Right lobe of liver (tissue), 6 donors: Measurements from ENCODE around the gene IQSEC3. TPM values are rescaled to one million over a fixed set of nuclear protein-coding genes. Genes with fewer than 3 reads are reported as not detected.

ENCODE experiments used
- ATAC-seq, 4 donors: fragments of 200-7000 bp; cut with Tn5 transposase; one replicate each; pipeline ENCODE4 v1.9.1; 2020; ENCODE audit warnings: mild to moderate bottlenecking in 4 of 4, moderate library complexity in 4 of 4
- DNase-seq, 3 donors: peaks; one replicate each; pipeline ENCODE4 v3.0.0-alpha.2; 2020
- H3K27ac ChIP-seq, 3 donors: fragments of 200-600 bp; one replicate each; pipeline ENCODE4 v1.8.0; 2022
- H3K27me3 ChIP-seq, 2 donors: fragments of 200-600 bp; one replicate each; pipeline ENCODE4 v1.8.0; 2022
- H3K36me3 ChIP-seq, 4 donors: fragments of 200-600 bp; sonication (generic) in 1 of 4; one replicate each; pipeline versions ENCODE4 v1.5.1 to v1.8.0; 2017 to 2022; ENCODE audit warnings: control low read depth in 1 of 4
- H3K4me1 ChIP-seq, 4 donors: fragments of 200-600 bp; sonication (generic) in 1 of 4; one replicate each; pipeline versions ENCODE4 v1.5.1 to v1.8.0; 2017 to 2022; ENCODE audit warnings: control low read depth in 1 of 4
- H3K4me3 ChIP-seq, 3 donors: fragments of 200-600 bp; one replicate each; pipeline ENCODE4 v1.8.0; 2022
- H3K9me3 ChIP-seq, 4 donors: fragments of 200-600 bp; sonication (generic) in 1 of 4; one replicate each; pipeline versions ENCODE4 v1.5.1 to v1.8.0; 2017 to 2022; ENCODE audit warnings: control low read depth in 1 of 4
- CTCF ChIP-seq, 4 donors: fragments of 200-600 bp in 3 of 4; fragments of 450-650 bp in 1 of 4; IDR thresholded peaks; one replicate each; pipeline versions ENCODE4 v1.5.1 to v1.8.0; 2016 to 2022; ENCODE audit warnings: antibody characterized with exemption in 4 of 4, mild to moderate bottlenecking in 2 of 4
- POLR2A ChIP-seq: fragments of 450-650 bp; IDR thresholded peaks from one replicate; pipeline ENCODE4 v1.6.1; 2017; ENCODE audit warnings: antibody characterized with exemption, mild to moderate bottlenecking
- WGBS: methylation state at CpG from one replicate; pipeline ENCODE4 v1.1.6; 2018; ENCODE audit warnings: low coverage, low lambda C conversion rate; ENCODE audit not compliant: insufficient coverage; ENCODE audit errors: missing lambda C conversion rate; 5-methylcytosine and 5-hydroxymethylcytosine counted together
- intact Hi-C, 2 donors: fragments of 100-400 bp; cut with DNase I; formaldehyde crosslinking; loops; one replicate each; pipeline versions ENCODE4 v1.11.2 to v1.14.1; 2022
- total RNA-seq, 6 experiments: library from RNA; depleted of rRNA in 2 of 6; stranded (reverse); fragments of >200 nt in 2 of 6; fragmentation: NEBNext Ultra II Directional in 3 of 6; extraction: Animal tissue kit (Norgen Biotek cat#: 25700) in 3 of 6; gene quantifications; one replicate each; pipeline versions ENCODE4 v1.1.0 to v1.2.4, GENCODE V29; 2016 to 2023
- donor health status: DM: no; HTN: yes; CAD: no.
- donor health status: DM: no; HTN: no; CAD: no.
- donor health status: DM: no; HTN: no; CAD: no.
- donor health status: DM: no; HTN: yes; CAD: no.
- donor health status: DM: no; HTN: yes; CAD: no.

The IQSEC3 gene
- total RNA-seq, 6 experiments from 2014 or later, result 0.05 to 0.64 (median 0.15) TPM; not detected in 1

GRCh38 chr12:153080-153746 is 86.6 kb downstream of the IQSEC3 start:
- DNase-seq (peak; percentile 79 to 80 (median 80)), ATAC-seq (peak; percentile 86 to 97 (median 92))
- peak; percentile 65 to 79 (median 70) for TF ChIP-seq CTCF (IDR thresholded peaks at IDR 0.05)
- no peak for TF ChIP-seq POLR2A
- Histone ChIP-seq H3K36me3 (no peaks in the 10 kb centered on the region), H3K9me3 (no peaks in the 10 kb centered on the region), H3K27me3 (no peaks in the 10 kb centered on the region), H3K4me1 (no peaks in the 10 kb centered on the region), H3K27ac (no peak overlapping the region), H3K4me3 (no peak overlapping the region)
- intact Hi-C loops, result no loop called here
- 63% methylated on average over 2 of the region's 11 CpGs for WGBS

- Histone ChIP-seq H3K4me3 (no peak overlapping the region), H3K4me1 (no peaks in the 10 kb centered on the region), H3K27me3 (no peaks in the 10 kb centered on the region), H3K9me3 (no peaks in the 10 kb centered on the region), H3K36me3 (no peaks in the 10 kb centered on the region), H3K27ac (no peak overlapping the region)
- intact Hi-C loops, result no loop called here
- ATAC-seq (no peak), DNase-seq (peak in 1 of 3 donors; percentile 31)
- 80% methylated on average over 1 of the region's 12 CpGs for WGBS
- TF ChIP-seq POLR2A, result no peak
These were observed 87.5 kb downstream of the IQSEC3 start for GRCh38 chr12:154058-154457.

- no peak overlapping the region for H3K4me3 ChIP-seq
- TF ChIP-seq POLR2A, result no peak
- no peak for TF ChIP-seq CTCF (IDR thresholded peaks at IDR 0.05)
- intact Hi-C loops, result no loop called here
- peak in 1 of 3 donors; percentile 48 for DNase-seq
- H3K9me3 ChIP-seq, result no peaks in the 10 kb centered on the region
- no peak for ATAC-seq
- WGBS, result 82% methylated on average over 6 of the region's 9 CpGs
- H3K27me3 ChIP-seq, result no peaks in the 10 kb centered on the region
- H3K36me3 ChIP-seq, result no peaks in the 10 kb centered on the region
- no peak overlapping the region for H3K27ac ChIP-seq
- no peaks in the 10 kb centered on the region for H3K4me1 ChIP-seq
These were observed 88.4 kb downstream of the IQSEC3 start for GRCh38 chr12:155006-155405.

GRCh38 chr12:155646-156045 is 89.1 kb downstream of the IQSEC3 start:
- no peaks in the 10 kb centered on the region for H3K9me3 ChIP-seq
- no peaks in the 10 kb centered on the region for H3K36me3 ChIP-seq
- H3K4me1 ChIP-seq, result no peaks in the 10 kb centered on the region
- H3K27ac ChIP-seq, result no peak overlapping the region
- intact Hi-C loops, result no loop called here
- ATAC-seq (no peak), DNase-seq (no peak)
- H3K4me3 ChIP-seq, result no peak overlapping the region
- TF ChIP-seq POLR2A (no peak), CTCF (IDR thresholded peaks at IDR 0.05) (no peak)
- 91% methylated on average over 4 of the region's 8 CpGs for WGBS
- no peaks in the 10 kb centered on the region for H3K27me3 ChIP-seq

GRCh38 chr12:156945-157344 is 90.4 kb downstream of the IQSEC3 start:
- 77% methylated on average over 8 of the region's 13 CpGs for WGBS
- intact Hi-C loops, result no loop called here
- ATAC-seq (no peak), DNase-seq (no peak)
- Histone ChIP-seq H3K27me3 (no peaks in the 10 kb centered on the region), H3K36me3 (no peaks in the 10 kb centered on the region), H3K4me1 (no peaks in the 10 kb centered on the region), H3K4me3 (no peak overlapping the region), H3K9me3 (no peaks in the 10 kb centered on the region), H3K27ac (no peak overlapping the region)
- TF ChIP-seq CTCF (IDR thresholded peaks at IDR 0.05) (no peak), POLR2A (no peak)
